HG02852 (cell line): ENCODE data around the gene RMDN3.

Experiments used
- ATAC-seq: cut with Tn5 transposase; IDR thresholded peaks from one replicate; pipeline ENCODE4 v1.9.1; 2021; ENCODE audit warnings: mild to moderate bottlenecking, moderate library complexity; ENCODE audit not compliant: unreplicated experiment

RMDN3 gene

GRCh38 chr15:40754883-40755811, at the start of gene RMDN3:
Gene RMDN3 (minus strand): TSS chr15:40755254. CDS start chr15:40754783, 471 bp downstream.
- ATAC-seq = peak; percentile 81

- ATAC-seq = no peak
Measured at GRCh38 chr15:40803688-40804087, 48.6 kb upstream of the RMDN3 start.

DNA sequence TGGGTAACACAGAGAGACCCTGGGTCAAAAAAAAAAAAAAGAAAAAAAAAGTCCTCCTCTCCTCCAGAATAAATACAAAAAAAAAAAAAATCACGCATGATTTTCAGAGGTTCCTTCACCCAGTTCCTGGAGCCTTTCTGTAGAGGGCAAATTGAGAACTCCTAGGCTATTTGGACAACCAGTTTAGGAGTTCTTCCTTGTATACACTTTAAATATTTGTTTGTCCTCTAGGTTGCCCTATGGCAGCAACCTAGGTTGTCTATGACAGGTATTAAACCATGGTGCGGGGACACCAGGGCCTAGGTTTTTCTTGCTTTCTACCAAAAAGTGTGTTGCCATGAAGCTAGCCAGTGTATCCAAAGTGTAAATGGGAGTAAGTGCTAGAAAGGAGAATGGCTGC, 48.0 kb upstream of the RMDN3 start:
- no peak for ATAC-seq

GRCh38 chr15:40799523-40799922, 44.5 kb upstream of the RMDN3 start:
- no peak for ATAC-seq

DNA sequence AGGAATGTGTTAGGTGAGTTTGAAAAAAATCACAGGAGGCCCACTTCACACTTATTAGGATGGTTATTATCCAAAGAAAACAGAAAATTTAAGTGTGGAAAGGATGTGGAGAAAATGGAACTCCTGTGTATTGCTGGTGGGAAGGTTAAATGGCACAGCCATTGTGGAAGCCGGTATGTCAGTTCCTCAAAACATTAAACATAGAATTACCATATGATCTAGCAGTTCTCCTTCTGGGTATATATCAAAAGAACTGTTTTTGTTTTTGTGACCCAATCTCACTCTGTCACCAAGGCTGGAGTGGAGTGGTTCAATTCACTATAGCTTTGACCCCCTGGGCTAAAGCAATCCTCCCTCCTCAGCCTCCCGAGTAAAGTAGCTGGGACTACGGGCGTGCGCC, 41.5 kb upstream of the RMDN3 start:
- no peak for ATAC-seq

DNA sequence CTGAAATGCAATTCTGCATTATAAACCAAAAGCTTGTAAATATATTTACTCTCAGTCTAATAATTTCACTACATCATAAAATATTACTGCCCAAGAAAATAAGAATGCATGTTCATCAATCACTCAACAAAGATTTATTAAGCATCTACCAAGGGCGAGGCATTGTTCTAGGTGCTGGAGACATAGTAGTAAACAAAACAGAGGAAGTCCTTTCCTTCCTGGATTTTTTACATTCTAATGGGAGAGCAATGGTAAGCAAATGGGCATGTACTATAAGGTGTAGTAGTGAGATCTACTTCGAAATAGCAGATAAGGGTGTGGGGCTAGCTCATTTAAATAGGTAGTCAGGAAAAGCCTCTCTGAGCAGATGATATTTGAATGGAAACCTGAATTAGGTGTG, 41.0 kb upstream of the RMDN3 start:
- no peak for ATAC-seq

GRCh38 chr15:40793216-40793989, 38.3 kb upstream of the RMDN3 start:
- ATAC-seq = no peak

DNA sequence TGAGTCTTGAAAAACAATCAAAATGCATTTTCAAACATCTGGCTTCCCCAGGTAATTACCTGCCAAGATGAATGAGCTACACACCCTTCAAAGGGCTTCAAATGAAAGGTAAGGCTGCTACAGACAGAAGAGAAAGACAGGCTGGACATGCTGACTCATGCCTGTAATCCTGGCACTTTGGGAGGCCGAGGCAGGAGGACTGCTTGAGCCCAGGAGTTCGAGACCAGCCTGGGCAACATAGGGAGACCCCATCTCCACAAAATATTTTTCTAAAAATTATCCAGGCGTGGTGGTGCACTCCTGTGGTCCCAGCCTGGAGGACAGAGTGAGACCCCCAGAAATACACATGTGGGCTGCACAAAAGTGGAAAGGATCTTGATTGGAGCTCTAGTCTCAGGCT, 37.3 kb upstream of the RMDN3 start:
- ATAC-seq = no peak

DNA sequence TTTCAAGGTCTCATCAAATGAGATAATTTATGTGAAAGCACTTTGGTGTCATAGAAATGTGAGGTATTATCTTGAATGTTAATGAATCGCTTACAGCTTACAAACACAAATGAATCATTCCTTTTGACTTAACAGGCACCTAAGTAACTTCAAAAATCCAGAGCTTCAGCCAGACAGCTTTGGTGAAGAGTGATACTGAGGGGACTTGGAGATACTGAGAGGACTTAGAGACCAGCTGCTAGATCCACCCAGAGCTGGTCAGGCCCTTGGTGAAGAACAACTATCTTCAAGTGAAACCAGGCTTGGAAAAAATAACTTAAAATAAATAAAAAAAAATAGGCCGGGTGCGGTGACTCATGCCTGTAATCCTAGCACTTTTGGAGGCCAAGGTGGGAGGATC, 35.7 kb upstream of the RMDN3 start:
- no peak for ATAC-seq

DNA sequence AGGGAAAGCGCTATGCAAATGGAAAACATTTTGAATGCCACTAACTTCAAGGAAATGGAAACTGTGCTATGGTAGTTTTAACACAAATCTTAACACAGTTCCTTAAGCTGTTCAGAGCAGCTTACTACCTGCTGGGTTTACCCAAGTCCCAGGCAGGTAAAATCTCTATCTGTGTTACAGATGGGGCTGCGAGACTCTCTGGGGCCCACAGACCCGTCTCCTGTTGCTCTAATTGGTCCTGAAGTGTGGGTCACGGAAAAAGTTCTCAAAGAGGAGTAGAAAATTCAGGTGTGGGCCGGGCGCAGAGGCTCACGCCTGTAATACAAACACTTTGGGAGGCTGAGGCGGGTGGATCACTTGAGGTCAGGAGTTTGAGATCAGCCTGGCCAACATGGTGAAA, 34.9 kb upstream of the RMDN3 start:
- no peak for ATAC-seq

DNA sequence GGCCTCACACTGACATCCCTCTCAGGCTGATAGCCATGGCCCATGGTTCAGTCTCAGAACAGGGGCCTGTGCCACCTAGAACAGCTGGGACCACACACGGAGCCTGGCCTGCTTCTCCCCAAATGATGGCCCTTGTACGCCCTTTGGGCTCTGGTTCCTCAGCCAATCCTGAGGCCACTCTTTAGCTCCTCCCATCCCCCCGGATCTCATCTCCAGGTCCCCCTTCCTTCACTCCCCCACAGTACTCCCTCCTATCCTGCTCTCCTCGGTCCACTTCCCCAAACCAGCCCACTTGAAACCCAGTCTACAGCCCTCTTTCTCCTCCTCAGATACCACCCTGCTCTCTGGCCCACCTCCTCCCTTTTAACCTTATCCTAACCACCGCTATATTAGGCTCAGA, 34.1 kb upstream of the RMDN3 start:
- no peak for ATAC-seq

DNA sequence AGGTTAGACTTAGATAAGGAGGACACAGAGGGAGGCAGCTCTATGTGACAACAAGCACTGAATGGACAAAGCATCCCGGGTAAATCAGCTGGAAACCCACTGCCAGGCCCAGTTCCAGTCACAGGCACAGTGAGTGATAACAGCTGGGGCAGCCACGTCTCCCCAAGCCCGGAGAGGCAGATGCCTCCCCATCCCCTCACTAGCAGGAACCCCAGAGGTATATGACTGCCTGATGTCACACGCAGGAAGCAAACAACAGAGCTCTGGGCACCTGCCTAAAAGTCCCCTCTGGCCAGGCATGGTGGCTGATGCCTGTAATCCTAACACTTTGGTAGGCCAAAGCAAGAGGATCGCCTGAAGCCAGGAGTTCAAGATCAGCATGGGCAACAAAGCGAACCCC, 32.9 kb upstream of the RMDN3 start:
- ATAC-seq = no peak

GRCh38 chr15:40787344-40787841, 32.3 kb upstream of the RMDN3 start:
- ATAC-seq = no peak

DNA sequence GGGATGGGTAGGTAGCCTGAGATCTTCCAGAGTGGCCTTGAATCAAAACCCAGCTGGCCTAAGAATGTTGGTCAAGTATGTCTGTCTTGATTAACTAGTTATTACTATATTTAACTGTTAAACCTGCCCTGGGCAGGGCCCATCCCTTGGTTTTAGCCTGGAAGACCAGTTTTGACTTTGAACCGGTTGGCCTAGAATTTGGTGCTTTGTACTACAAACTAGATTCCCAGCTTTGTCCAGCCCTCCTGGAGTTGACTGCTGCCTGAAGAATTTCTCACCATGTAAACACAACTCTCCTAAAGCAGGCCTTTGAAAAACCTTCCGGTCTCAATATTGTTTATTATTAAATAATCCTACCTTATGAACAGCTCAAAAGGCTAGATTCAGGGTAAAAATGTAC, 30.8 kb upstream of the RMDN3 start:
- no peak for ATAC-seq

DNA sequence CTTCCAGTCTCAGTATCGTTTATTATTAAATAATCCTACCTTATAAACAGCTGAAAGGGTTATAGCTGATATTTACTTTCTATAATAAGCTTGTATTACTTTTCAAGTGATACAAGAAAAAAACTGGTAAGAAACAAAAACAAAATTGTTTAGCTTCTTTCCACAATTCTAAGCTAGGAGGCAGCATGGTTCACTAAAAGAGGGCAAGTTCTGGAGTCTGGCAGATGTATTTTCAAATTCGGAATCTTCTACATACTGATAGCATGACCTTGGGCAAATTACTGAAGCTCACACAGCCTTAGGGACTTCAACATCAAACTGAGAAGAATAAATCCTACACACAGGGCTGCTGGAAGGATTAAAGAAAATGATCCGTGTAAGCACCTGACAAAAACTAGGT, 30.1 kb upstream of the RMDN3 start:
- ATAC-seq = no peak

GRCh38 chr15:40782609-40783227, 27.7 kb upstream of the RMDN3 start:
- no peak for ATAC-seq

DNA sequence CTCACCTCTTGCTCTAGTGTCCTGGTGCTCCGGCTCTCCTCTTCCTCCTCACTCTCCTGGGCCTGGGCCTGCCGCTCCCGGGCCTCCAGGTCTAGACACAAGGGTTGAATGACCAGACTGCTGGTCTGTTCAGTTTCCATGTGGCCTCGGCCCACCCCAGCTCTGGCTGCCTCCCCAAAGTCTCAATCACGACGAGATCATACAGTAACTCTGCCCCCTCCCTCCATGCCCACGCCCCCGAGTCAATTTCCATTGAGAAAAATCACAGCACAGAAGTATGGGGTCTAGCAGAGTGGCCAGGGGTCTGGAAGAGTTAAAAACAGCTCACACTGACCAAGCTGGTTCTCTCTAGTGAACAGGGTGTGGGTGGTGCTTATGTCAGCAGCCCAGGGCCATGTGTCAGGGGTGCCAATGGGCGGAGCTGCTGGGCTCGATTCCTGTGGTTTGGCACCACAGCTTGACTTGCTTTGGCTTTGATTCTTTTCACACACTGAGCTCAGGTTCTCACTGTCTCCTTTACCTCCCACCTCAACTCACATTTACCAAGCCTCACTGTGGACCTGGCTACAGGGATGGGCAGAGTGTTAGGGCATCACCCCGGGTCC, 21.6 kb upstream of the RMDN3 start:
- no peak for ATAC-seq

GRCh38 chr15:40775740-40776536, 20.9 kb upstream of the RMDN3 start:
- no peak for ATAC-seq

- no peak for ATAC-seq
Measured at GRCh38 chr15:40775007-40775406, 20.0 kb upstream of the RMDN3 start.

GRCh38 chr15:40773902-40774301, 18.8 kb upstream of the RMDN3 start:
- ATAC-seq = no peak
